NOMO-1 treated with DMSO at 0.1 percent for 48 hours (cell line): Measurements from ENCODE around the gene PTTG2.

Experiments
- DNase-seq: peaks from one replicate; lab custom pipeline; 2025; ENCODE audit not compliant: unreplicated experiment; lab: John Stamatoyannopoulos, UW

PTTG2 gene

GRCh38 chr4:38005637-38006036 is 45.4 kb downstream of the PTTG2 start:
- no peak for DNase-seq

- DNase-seq = no peak
These were observed 47.4 kb downstream of the PTTG2 start for GRCh38 chr4:38007645-38008044.

- no peak for DNase-seq
These were observed 48.4 kb downstream of the PTTG2 start for GRCh38 chr4:38008571-38009021.

- DNase-seq = no peak
These were observed 49.2 kb downstream of the PTTG2 start for GRCh38 chr4:38009421-38009820.

- DNase-seq = no peak
These were observed 49.8 kb downstream of the PTTG2 start for GRCh38 chr4:38009949-38010348.
